Colonic mucosa (tissue), 4 donors: ENCODE results near the gene ZFAND3. TPM values are rescaled to one million over a fixed set of nuclear protein-coding genes. Genes with fewer than 3 reads are reported as not detected.

Source experiments
- DNase-seq: peaks from one replicate; pipeline ENCODE4 v3.0.0-alpha.2; 2020
- H3K27ac ChIP-seq: fragments of 200-600 bp; one replicate; pipeline ENCODE4 v1.8.0; 2021
- H3K27me3 ChIP-seq: fragments of 200-600 bp; one replicate; pipeline ENCODE4 v1.8.0; 2021
- H3K36me3 ChIP-seq: fragments of 200-600 bp; one replicate; pipeline ENCODE4 v1.8.0; 2021
- H3K4me1 ChIP-seq: fragments of 200-600 bp; one replicate; pipeline ENCODE4 v1.8.0; 2021; ENCODE audit warnings: mild to moderate bottlenecking
- H3K4me3 ChIP-seq: fragments of 200-600 bp; one replicate; pipeline ENCODE4 v1.8.0; 2021
- H3K9ac ChIP-seq, 2 donors: one replicate each; pipeline ENCODE4 v1.7.0; 2013; ENCODE audit warnings: control low read depth in 2 of 2, low read depth in 2 of 2, low read length in 2 of 2
- H3K9me3 ChIP-seq: fragments of 200-600 bp; one replicate; pipeline ENCODE4 v1.8.0; 2021
- CTCF ChIP-seq: fragments of 200-600 bp; IDR thresholded peaks from one replicate; pipeline ENCODE4 v1.8.0; 2022; ENCODE audit warnings: antibody characterized with exemption, mild to moderate bottlenecking
- intact Hi-C: fragments of 100-400 bp; cut with DNase I; formaldehyde crosslinking; loops from one replicate; pipeline ENCODE4 v1.14.1; 2022
- total RNA-seq, 2 donors: library from RNA; stranded (reverse); fragmentation: NEBNext Ultra II Directional in 1 of 2; extraction: Animal tissue kit (Norgen Biotek cat#: 25700) in 1 of 2; gene quantifications; one replicate each; pipeline ENCODE4 v1.2.1, GENCODE V29; 2021
- donor health status: healthy.
- donor health status: DM: no; HTN: no; CAD: no.
- donor health status: DM: no; HTN: no; CAD: no.

Gene ZFAND3
- total RNA-seq, 2 donors from 2014 or later: 42.0 to 96.8 TPM

GRCh38 chr6:38146021-38146733 lies 326.6 kb downstream of the ZFAND3 start:
- Histone ChIP-seq H3K4me1 (no peaks in the 10 kb centered on the region), H3K4me3 (no peak overlapping the region), H3K27me3 (no peaks in the 10 kb centered on the region), H3K9me3 (no peaks in the 10 kb centered on the region), H3K27ac (no peak overlapping the region), H3K9ac (no peak overlapping the region), H3K36me3 (no peaks in the 10 kb centered on the region)
- no peak for DNase-seq
- intact Hi-C loops: no loop called here
- TF ChIP-seq CTCF: no peak

DNA sequence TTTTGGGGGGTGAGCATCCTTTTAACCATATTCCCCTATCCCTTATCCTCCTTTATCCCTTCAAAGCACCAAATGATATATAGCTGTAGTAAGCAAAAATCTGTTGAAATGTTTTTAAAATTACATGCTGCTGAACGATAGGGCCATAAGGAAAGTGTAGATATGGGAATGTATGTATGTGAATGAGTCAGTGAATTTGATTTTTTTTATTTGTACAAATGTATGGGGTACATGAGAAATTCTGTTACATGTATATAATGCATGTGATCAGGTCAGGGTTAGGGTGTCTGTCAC lies 327.2 kb downstream of the ZFAND3 start:
- no peak overlapping the region for H3K4me3 ChIP-seq
- intact Hi-C loops: no loop called here
- H3K4me1 ChIP-seq: no peaks in the 10 kb centered on the region
- no peak for DNase-seq
- no peak overlapping the region for H3K27ac ChIP-seq
- no peaks in the 10 kb centered on the region for H3K9me3 ChIP-seq
- no peak for TF ChIP-seq CTCF
- H3K9ac ChIP-seq: no peak overlapping the region
- no peaks in the 10 kb centered on the region for H3K36me3 ChIP-seq
- H3K27me3 ChIP-seq: no peaks in the 10 kb centered on the region

- no peaks in the 10 kb centered on the region for H3K27me3 ChIP-seq
- H3K9me3 ChIP-seq: no peaks in the 10 kb centered on the region
- H3K36me3 ChIP-seq: no peaks in the 10 kb centered on the region
- TF ChIP-seq CTCF: no peak
- intact Hi-C loops: no loop called here
- no peak overlapping the region for H3K4me3 ChIP-seq
- H3K9ac ChIP-seq: no peak overlapping the region
- no peak overlapping the region for H3K27ac ChIP-seq
- no peak for DNase-seq
- no peaks in the 10 kb centered on the region for H3K4me1 ChIP-seq
These were observed 329.1 kb downstream of the ZFAND3 start for GRCh38 chr6:38148606-38149005.

- Histone ChIP-seq H3K9me3 (no peaks in the 10 kb centered on the region), H3K4me3 (no peak overlapping the region), H3K27ac (no peak overlapping the region), H3K27me3 (no peaks in the 10 kb centered on the region), H3K36me3 (no peaks in the 10 kb centered on the region), H3K9ac (no peak overlapping the region), H3K4me1 (no peaks in the 10 kb centered on the region)
- intact Hi-C loops: no loop called here
- DNase-seq: no peak
- no peak for TF ChIP-seq CTCF
These were observed 330.0 kb downstream of the ZFAND3 start for GRCh38 chr6:38149531-38149930.

DNA sequence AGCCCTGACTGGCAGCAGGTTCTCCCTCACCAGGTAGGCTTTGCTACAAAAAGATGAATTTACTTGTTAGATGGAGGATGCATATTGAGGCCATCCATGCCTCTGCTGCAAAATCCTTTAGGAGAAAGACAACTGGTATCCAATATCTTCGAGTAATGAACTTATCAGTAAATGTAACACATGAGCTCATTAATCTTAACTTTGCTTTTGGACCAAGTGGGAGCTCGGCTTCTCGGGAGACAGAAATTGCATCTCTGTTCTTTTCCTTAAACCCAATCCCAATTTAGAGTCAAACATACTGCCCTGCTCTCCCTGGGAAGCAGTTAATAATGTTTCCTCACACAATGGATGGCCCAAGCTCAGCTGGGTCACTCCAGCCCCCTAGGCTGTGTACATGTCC lies 330.5 kb downstream of the ZFAND3 start:
- no peaks in the 10 kb centered on the region for H3K27me3 ChIP-seq
- intact Hi-C loops: no loop called here

More for the DNA sequence above, 330.5 kb downstream of the ZFAND3 start:
- Histone ChIP-seq H3K36me3 (no peaks in the 10 kb centered on the region), H3K9me3 (no peaks in the 10 kb centered on the region), H3K9ac (no peak overlapping the region), H3K4me1 (no peaks in the 10 kb centered on the region), H3K27ac (no peak overlapping the region), H3K4me3 (no peak overlapping the region)
- no peak for TF ChIP-seq CTCF
- DNase-seq: no peak
